ENCODE measurements around the gene TIGD4.

TIGD4 gene

DNA sequence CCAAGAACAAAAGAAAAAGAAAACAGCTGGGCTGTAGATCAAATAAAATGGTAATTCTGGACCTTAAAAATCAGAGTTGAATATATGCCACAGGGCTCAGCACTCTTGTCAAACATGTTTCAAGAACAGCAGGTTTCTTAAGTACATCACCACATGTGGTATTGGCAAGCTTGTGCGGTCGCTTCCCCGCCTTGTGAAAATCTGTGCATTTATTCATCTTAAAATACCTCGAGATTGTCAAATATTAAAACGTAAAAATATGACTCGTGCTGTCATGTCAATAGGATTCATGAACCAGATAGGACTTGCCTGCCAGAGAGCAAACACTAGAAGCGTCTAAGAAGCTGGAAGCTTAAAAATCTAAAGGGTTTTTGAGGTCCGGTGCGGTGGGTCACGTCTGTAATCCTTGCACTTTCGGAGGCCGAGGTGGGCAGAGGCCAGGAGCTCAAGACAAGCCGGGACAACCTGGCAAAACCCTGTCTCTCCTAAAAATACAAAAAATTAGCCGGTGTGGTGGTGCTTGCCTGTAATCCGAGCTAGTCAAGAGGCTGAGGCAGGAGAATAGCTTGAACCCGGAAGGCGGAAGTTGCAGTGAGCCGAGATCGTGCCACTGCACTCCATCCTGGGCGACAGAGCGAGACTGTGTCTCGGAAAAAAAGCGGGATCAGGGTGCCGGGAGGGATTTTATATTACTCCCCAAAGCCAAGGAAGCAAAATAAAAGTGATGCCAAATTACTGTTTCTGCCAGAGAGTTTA, 59.6 kb downstream of the TIGD4 start:
- no peak for DNase-seq (ENCODE audit: low read depth)
